Jurkat, Clone E6-1 (cell line): Measurements from ENCODE around the gene FAM210B.
"Not testable (repeated sequence)": the region's sequence is repeated elsewhere in the genome, so short reads cannot be mapped to it uniquely, and the experiment has no call there.

ENCODE experiments used
- DNase-seq: peaks from one replicate; pipeline ENCODE4 v3.0.0-alpha.2; 2011; ENCODE audit warnings: low read depth, low spot score
- H3K4me3 ChIP-seq: 2 replicates; pipeline ENCODE4 v1.5.1; 2011; ENCODE audit warnings: mild to moderate bottlenecking, low read length, control low read depth, moderate library complexity

The FAM210B gene

DNA sequence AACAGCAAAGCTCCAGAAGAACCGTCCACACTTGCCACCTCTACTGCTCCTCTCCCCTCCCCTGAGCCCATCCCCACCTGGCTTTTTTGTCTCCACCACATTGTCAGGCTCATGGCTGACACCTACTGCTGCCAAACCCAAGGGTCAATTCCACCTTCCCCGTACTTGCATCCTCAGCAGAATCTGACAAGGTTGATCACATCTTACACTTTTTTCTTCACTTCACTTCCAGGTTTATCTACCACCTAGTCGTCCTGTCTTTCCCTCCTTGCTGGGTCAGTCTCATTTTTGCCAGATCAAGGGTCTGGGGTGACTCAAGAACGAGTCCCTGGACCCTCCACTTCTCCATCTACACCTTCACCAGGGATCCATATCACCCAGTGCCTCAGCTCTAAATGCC, 30.1 kb downstream of the FAM210B start:
- H3K4me3 ChIP-seq = no peak overlapping the region
- no peak for DNase-seq

DNA sequence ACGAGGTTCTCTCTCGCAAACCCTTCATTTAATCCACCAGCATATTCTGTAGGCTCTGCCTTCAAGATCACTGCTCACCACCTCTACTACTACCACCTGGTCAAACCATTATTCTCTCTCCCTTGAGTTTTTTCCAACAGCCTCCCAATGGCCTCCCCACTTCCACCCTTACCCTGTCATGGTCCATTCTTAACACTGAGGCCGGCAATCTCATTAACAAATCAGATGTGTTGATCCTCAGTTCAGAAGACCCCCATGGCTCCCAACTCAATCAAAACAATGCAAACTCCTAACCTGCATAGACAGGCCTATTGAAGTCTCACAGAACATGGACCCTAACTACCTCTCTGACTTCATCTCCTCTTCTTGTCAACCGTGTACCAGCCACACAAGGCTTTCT, 31.0 kb downstream of the FAM210B start:
- DNase-seq = no peak
- H3K4me3 ChIP-seq = no peak overlapping the region

DNA sequence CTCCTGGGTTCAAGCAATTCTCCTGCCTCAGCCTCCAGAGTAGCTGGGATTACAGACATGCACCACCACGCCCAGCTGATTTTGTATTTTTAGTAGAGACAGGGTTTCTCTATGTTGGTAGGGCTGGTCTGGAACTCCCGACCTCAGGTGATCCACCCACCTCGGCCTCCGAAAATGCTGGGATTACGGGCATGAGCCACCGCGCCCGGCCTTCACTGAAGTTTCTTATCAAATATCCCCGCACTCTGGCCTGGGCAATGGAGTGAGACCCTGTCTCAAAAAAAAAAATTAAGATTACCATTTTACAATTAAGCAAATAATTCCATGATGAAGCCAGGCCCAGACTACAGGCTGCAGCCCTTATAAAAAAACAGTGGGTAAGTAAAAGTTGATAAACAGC, 31.6 kb downstream of the FAM210B start:
- peak overlapping the region; percentile 87 for H3K4me3 ChIP-seq
- not testable (repeated sequence) for DNase-seq

DNA sequence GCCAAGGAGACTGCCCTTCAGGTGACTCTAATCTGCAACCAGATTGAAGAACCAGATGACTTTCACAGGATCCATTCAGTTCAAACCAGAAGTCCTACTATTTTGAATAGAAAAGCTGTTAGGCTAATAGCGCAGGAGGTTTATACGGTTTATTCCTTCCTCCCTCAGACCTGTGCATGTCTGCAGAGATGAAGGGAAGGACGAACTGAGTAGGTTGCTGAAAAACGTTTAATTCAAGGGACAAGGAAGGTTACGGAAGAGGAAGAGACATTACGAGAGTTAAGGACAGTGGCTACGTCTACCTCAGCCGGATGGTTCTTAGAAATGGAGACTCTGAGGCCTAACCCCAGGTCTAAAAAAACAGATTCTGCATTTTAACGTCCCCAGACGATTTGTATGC, 32.3 kb downstream of the FAM210B start:
- H3K4me3 ChIP-seq = peak overlapping the region; percentile 87
- no peak for DNase-seq

DNA sequence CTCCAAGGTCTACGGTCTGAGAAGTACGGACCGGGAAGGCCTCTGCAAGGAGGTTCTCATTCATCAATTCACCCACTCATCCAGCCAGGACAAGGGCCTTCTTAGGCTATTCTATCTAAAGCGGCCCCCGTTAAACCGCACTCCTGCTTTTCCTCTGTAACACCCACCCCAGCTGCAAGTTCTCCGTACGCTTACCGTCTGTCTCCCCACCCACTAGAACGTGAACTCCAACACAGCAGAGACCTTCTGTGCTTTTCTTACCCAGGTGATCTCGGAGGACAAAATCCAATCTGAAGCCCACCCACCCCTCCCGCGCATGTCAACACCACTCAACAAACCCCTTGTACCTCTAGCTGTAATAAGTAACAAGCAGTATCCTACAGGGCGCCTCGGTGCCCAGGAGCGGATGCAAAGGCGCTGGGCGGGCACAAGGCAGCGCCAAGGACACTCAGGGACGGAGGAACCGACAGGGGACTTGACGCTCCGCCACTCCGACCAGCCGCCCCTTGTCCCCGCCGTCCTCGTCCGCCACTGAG, 32.9 kb downstream of the FAM210B start:
- H3K4me3 ChIP-seq = peak overlapping the region; percentile 87
- peak; percentile 15 for DNase-seq

DNA sequence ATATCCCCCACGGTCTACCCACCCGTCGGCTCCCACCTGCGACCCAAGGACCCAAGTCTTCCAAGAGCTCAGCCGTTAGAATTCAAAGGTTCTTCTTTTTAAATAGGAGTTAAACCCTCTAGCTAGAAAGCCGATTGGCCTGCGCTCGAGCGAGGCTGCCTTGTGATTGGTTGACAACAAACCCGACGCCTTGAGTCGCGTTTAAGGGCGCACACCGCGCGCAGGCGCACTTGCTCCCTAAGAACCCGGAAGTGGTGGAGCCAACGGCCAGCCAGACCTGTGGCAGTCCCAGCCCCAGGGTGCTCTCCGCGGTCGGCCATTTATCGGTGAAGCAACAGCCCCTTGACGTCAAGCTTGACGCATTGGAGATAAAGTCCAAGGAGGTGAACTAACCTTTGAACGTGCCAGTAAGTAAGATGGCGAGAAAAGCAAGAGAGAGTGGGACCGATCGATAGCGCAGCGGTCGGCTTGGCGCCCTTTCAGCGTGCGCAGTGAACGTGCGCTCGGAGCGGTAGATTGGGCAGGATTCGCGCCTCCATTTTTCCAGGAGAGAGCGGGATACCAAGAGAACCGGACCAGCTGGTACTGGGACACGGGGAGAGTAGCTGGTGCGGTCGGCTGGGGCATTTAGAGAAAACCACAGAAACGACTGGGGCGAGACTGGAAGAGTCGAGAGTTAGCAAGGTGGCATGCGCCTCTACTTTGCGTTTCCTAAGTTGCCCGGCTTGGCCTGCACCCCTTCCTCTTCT, 33.5 kb downstream of the FAM210B start, which contains the start of the genes AURKA and CSTF1:
AURKA (minus strand) TSS at position 84 of the 749 bp plus-strand sequence. CDS start 4,018 bp downstream, outside the sequence.
CSTF1 (plus strand) TSS at position 514 of the 749 bp plus-strand sequence. CDS start 2,908 bp downstream, outside the sequence.
- DNase-seq = peak; percentile 99
- H3K4me3 ChIP-seq = peak within 1 kb of the TSS; percentile 87

DNA sequence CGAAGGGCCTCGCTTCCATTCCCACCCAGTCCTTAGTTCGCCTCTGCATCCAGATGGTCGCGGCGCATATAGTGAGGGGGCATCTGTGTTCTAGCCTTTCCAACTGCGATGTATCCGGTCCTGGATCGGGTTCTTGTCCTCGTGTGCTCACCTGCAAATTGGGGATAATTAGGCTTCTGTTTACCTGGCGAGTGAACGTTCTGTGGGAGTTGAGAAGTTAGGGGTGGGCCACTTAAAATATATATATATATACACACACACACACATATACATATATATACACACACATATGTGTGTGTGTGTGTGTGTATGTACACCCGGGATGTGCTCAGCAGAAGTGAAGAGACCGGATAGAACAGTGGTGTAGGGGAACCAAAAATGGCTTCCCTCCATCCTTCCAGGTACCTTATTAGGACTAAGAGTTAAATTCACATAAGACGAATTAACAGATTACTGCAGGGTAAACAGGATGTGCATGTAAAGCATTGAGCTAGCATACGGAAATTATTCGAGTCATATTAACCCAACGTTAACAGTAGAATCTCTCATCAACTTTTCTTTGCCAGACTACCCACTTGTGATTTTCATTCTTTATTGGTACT, 34.2 kb downstream of the FAM210B start:
- H3K4me3 ChIP-seq = peak overlapping the region; percentile 87
- DNase-seq = peak; percentile 28

DNA sequence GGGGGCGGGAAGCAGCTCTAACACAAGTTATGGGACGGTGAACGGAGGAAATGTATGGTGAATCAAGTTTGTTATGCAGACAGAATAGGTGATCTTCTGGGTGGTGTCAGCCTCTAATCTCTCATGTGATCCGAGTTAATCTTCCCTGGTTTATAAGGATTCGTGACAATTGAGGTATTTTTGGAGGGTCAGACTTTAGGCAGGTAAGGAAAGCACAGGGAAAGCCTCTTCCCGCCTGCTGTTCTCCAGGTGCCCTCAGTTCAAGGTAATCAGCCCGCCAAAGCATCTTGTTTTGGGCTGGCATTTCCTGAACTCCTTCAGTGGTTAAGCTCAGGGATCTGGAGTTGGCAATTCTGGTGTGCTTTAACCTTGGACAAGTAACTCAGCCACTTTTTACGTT, 34.9 kb downstream of the FAM210B start:
- H3K4me3 ChIP-seq = peak overlapping the region; percentile 87

DNA sequence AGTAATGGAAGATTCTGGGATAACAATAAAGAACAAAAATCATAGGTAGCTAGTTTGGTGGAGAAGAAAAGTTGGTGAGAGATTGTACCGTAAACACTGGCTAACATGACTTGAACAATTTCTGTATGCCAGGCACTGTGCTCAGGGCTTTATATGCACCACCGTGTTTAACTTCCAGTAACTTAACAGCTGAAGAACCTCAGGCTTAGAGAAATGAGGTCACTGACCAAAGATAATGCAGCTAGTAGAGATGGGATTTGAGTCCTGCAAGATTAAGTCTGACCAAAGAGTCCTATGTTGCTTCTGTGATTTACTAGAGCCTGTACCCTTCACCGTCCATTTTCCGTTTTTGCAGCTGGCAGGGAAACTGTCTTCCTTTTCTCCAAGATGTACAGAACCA, 36.4 kb downstream of the FAM210B start:
- H3K4me3 ChIP-seq = no peak overlapping the region
- no peak for DNase-seq

More for the DNA sequence above, 34.9 kb downstream of the FAM210B start:
- no peak for DNase-seq

DNA sequence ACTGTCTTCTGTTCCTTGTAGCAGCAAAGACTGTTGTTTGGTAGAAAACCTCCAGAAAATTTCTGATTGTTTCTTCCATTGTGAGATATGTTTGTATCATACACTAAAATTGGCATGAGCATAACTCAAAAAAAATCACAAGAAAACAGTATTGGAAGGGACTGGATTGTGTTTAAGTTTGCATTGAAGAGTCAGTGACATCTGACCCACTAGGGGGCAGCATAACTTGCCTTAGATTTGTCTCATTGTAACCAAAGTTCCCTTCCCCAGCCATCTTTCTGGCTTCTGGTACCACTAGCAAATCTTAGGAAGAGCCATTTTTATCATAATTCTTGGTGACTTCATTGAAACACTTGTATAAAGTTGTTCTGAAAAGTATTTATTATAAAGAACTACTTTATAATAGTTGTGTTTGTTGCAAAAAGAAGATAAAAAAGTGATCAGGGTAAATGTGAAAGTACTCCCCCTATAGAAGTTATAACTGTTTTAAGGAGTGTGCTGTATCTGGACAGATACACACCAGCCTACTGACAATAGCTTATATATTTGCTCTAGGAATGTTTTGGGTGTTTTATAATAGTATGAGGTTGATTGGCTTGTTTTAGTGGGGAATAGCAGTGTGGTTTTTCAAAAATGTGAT, 41.3 kb downstream of the FAM210B start:
- no peak overlapping the region for H3K4me3 ChIP-seq
- peak; percentile 72 for DNase-seq

DNA sequence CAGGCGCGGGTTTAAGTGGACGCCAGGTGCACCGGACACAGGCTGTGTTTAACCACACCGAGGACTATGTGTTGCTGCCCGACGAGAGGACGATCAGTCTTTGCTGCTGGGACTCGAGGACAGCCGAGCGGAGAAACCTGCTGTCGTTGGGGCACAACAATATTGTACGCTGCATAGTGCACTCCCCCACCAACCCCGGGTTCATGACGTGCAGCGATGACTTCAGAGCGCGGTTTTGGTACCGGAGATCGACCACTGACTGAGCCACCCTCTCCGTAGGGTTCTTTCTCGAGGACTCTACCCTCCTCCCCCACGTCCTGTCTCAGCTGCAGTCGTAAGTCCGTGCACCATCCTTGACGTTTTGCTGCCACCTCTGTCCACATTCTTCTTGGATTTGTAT, 44.7 kb downstream of the FAM210B start:
- H3K4me3 ChIP-seq = no peak overlapping the region
- no peak for DNase-seq

DNA sequence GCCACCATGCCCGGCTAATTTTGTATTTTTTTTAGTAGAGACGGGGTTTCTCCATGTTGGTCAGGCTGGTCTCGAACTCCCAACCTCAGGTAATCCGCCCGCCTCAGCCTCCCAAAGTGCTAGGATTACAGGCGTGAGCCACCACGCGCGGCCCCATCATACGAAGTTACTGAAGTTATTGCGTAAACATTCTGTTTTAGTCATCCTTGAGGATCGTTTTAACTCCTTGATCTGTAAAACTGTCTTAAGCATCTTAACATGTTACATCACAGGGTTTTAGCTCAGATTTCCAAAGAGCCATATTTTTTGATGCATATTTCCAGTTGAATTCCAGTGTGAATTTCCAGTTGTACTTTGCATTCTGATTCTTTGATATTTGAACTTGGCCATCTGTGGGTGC, 46.6 kb downstream of the FAM210B start:
- DNase-seq, H3K4me3 ChIP-seq: not testable (repeated sequence)

DNA sequence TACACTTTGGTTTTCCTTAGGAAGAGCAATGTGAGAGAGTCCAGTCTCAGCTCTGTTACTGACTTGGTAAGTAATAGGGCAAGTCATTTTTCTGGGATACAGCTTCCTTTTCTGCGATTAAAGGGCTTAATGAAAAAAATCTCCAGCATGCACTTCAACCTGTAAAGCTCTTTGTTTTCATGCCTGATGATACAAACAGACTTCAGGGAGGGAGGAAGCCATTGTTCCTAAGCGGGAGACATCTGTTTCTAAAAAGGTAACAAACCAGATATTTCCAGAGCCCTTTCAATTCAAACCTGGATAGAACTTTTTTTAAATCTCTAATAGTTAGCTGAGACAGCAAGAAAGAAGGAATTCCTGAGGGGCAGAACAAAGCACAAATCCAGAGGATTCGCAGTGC, 48.1 kb downstream of the FAM210B start:
- H3K4me3 ChIP-seq = no peak overlapping the region
- DNase-seq = no peak

DNA sequence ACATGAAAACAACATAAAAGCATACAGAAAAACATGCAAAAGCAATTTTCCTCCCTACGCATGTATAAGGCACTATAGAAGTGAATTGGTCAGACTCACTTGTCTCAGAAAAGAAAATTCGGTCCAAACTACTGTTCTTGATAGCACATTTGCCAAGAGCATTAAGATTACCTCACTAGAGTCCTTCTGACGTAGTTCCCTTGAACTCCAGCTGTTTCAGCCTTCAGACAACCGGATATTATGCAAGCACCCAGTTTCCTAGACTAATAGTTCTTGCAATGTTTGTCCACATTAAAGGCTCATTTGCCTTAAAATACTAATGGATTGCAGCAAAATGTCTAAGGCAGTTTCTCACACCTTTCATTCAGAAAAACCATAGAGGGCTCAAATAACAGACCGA, 50.7 kb downstream of the FAM210B start:
- DNase-seq = no peak
- H3K4me3 ChIP-seq = no peak overlapping the region

DNA sequence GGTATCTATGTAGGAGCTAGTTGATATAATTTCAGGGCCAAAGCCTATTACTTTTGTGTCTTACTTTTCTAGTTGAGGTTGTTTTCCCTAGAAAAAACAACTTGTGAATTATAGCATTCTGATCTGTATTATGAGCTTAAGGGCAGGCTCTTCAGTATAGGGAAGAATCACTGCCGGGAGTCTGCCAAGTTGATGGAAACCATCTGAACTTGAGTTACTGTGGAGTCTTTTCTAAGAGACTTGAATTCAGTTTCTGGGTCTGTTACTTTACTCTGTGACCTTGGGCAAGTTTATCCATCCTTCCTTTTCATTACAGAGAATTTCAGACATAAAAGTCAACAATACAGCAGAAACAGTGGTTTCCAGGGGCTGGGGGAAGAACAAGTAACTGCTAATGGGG, 51.2 kb downstream of the FAM210B start:
- H3K4me3 ChIP-seq = no peak overlapping the region
- no peak for DNase-seq

DNA sequence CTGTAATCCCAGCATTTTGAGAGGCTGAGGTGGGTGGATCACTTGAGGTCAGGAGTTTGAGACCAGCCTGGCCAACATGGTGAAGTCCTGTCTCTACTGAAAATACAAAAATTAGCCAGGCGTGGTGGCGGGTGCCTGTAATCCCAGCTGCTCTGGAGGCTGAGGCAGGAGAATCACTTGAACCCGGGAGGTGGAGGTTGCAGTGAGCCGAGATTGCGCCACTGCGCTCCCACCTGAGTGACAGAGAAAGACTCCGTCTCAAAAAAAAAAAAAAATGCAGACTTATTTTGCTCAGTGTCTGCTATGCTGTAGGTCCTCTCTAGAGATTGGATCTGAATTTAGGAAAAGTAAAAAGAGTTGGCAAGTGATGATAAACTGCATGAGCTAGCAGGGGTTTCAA, 52.5 kb downstream of the FAM210B start:
- H3K4me3 ChIP-seq = peak overlapping the region; percentile 26
- not testable (repeated sequence) for DNase-seq

DNA sequence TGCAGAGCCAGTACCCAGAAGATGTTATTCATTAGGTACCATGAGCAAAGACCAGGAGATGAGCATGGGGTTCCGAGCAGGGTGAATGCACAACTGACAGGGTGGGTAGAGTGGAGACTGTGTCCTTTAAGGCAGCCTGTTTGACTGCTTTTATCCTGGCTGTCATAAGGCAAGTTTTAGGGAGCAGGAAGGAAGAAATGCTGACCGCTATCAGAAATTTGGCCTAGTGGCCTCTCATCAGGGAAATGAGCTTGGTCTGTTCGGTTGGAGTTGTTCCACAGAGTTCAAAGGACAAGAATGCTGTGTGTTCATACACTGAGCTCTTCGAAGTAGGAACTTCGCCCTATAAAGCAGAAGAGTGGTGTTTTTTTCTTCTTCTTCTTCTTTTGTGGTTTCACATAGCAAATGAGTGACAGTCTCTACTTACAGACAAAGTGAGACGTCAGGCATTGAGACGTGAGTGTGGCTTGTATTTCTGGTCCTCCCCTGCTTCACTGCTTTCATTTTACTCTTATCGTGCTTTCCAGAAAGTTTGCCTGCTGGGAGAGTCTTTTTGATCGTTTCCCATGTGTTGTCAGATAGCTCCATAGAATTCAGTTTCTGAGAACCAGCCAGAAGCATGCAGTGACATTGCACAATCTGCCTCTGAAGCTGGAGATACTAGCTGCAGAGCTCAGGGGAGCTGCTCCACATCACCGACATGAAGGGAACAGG, 53.1 kb downstream of the FAM210B start, which contains the start of gene CASS4:
CASS4 (plus strand) TSS at position 502 of the 714 bp plus-strand sequence; CDS start at position 701, 199 bp downstream.
- peak; percentile 84 for DNase-seq
- H3K4me3 ChIP-seq = peak within 1 kb of the TSS; percentile 26

DNA sequence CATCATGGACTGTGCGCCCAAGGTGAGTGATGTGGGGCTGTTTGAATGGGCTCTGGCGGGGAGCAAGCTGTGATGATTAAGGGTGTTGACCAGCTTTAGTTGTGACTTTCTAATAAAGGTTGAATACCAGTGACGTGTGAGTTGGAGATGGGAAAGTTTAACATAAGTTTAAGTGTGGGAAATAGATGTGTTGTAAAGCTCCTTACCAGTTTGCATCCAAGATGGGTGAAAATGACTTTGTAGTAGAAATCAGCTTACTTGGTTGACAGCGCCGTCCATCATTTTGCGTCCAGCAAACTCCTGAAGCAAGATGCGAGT, 53.7 kb downstream of the FAM210B start:
- peak overlapping the region; percentile 26 for H3K4me3 ChIP-seq
- no peak for DNase-seq

DNA sequence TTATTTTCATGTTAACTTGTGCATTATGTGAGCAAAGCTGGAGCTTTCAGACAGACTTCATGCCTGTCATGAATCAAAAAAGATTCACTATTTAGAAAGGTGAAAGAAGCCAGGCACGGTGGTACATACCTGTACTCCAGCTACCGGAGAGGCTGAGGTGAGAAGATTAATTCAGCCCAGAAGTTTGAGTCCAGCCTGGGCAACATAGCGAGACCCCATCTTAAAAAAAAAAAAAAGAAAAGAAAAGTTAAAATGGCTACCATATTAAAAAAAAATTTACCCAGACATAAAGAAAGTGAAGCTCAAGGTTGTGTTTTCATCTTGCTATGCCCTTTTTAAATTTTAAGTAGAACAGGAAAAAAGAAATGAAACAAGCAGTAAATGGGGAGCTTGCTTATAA, 54.2 kb downstream of the FAM210B start:
- no peak overlapping the region for H3K4me3 ChIP-seq
- DNase-seq = no peak
